Keratinocyte (primary cell): ENCODE measurements around the gene DCLK1.

Experiments
- CTCF ChIP-seq, 3 experiments: IDR thresholded peaks in 1 of 3; conservative IDR thresholded peaks in 1 of 3; optimal IDR thresholded peaks in 1 of 3; 2 replicates in 2 of 3; 3 replicates in 1 of 3; pipeline versions ENCODE3 to v1.5.1; 2011; ENCODE audit warnings: low read length in 3 of 3, mild to moderate bottlenecking in 3 of 3, moderate library complexity in 2 of 3, control low read depth in 1 of 3, inconsistent platforms in 1 of 3; ENCODE audit not compliant: insufficient read depth in 2 of 3; ENCODE audit errors: extremely low read depth in 1 of 3
- EZH2 ChIP-seq: IDR thresholded peaks from one replicate; pipeline ENCODE4 v1.6.1; 2012; ENCODE audit warnings: inconsistent platforms, mild to moderate bottlenecking, low read length, moderate library complexity

- TF ChIP-seq CTCF (optimal IDR thresholded peaks at IDR 0.05 in 1 of 3, IDR thresholded peaks at IDR 0.05 in 1 of 3, conservative IDR thresholded peaks at IDR 0.05 in 1 of 3; ENCODE audit: extremely low read depth in 1 of 3, insufficient read depth in 2 of 3, low read length in 3 of 3) = no peak
- no peak for TF ChIP-seq EZH2
Observed at GRCh38 chr13:36072152-36072935, 58.8 kb downstream of the DCLK1 start.
